GM12878 (cell line): ENCODE measurements around the gene CDH4. TPM values are rescaled to one million over a fixed set of nuclear protein-coding genes. Genes with fewer than 3 reads are reported as not detected.

ENCODE experiments used
- ATAC-seq: fragments of 200-7000 bp; cut with Tn5 transposase; 3 replicates; pipeline ENCODE4 v1.9.1; 2020; ENCODE audit warnings: mild to moderate bottlenecking, moderate library complexity
- BruUV-seq: library from RNA; stranded (reverse); fragments of 400-500 nt; replicated peaks from 2 replicates; lab custom pipeline; 2021; lab: Mats Ljungman, UMichigan
- CTCF ChIA-PET: fragments of 300-600 bp; sonication (Branson Sonifier 250); formaldehyde crosslinking; extraction: SDS; loops from one replicate; lab custom pipeline; 2021; ENCODE audit warnings: inconsistent platforms; lab: Yijun Ruan, JAX
- POLR2A ChIA-PET: fragments of 350-600 bp; formaldehyde crosslinking; extraction: SDS; loops from one replicate; lab custom pipeline; 2021; ENCODE audit warnings: inconsistent platforms; lab: Charles Lee
- RAD21 ChIA-PET: fragments of 300-600 bp; sonication (Branson Sonifier 250); formaldehyde crosslinking; loops from one replicate; lab custom pipeline; 2023; ENCODE audit warnings: antibody characterized with exemption; ENCODE audit not compliant: unreplicated experiment; lab: Charles Lee
- SMC1A ChIA-PET: fragments of 300-600 bp; sonication (Branson Sonifier 250); formaldehyde crosslinking; loops from one replicate; lab custom pipeline; 2023; ENCODE audit not compliant: unreplicated experiment, uncharacterized antibody; lab: Charles Lee
- DNase-seq: peaks from one replicate; pipeline ENCODE4 v3.0.0-alpha.2; 2011; ENCODE audit warnings: low read depth, low spot score
- FAIRE-seq: peaks from 3 replicates; lab custom pipeline; 2011; peaks lifted over from hg19 to GRCh38; lab: Jason Lieb, UNC
- H2AFZ ChIP-seq: 2 replicates; pipeline ENCODE4 v1.6.0; 2011; ENCODE audit warnings: low read depth, low read length, control low read depth; ENCODE audit not compliant: control insufficient read depth
- H3K27ac ChIP-seq: 2 replicates; pipeline ENCODE4 v1.5.1; 2011; ENCODE audit warnings: control low read depth; ENCODE audit not compliant: control insufficient read depth, insufficient read depth
- H3K27me3 ChIP-seq, 2 experiments: replicated peaks in 1 of 2; 2 replicates each; pipeline versions ENCODE4 v1.6.0 to v1.6.1; 2011; ENCODE audit warnings: low read length in 1 of 2; ENCODE audit not compliant: control insufficient read depth in 2 of 2, insufficient read depth in 2 of 2
- H3K36me3 ChIP-seq, 2 experiments: 2 replicates each; pipeline ENCODE4 v1.5.1; 2011; ENCODE audit warnings: low read length in 1 of 2; ENCODE audit not compliant: control insufficient read depth in 2 of 2, insufficient read depth in 2 of 2
- H3K4me1 ChIP-seq: 2 replicates; pipeline ENCODE4 v1.6.1; 2011; ENCODE audit warnings: mild to moderate bottlenecking, low read length, moderate library complexity, mixed read lengths; ENCODE audit not compliant: control insufficient read depth, insufficient read depth
- H3K4me2 ChIP-seq: 2 replicates; pipeline ENCODE4 v1.6.0; 2011; ENCODE audit warnings: control low read depth; ENCODE audit not compliant: control insufficient read depth, insufficient read depth
- H3K4me3 ChIP-seq: fragments of 200-600 bp; sonication (generic); 2 replicates; pipeline ENCODE4 v1.5.1; 2016
- H3K79me2 ChIP-seq: 2 replicates; pipeline ENCODE4 v1.6.0; 2011; ENCODE audit warnings: low read length; ENCODE audit not compliant: control insufficient read depth, insufficient read depth
- H3K9ac ChIP-seq: 2 replicates; pipeline ENCODE4 v1.8.0; 2011; ENCODE audit warnings: low read length, control low read depth, mixed read lengths; ENCODE audit not compliant: control insufficient read depth, insufficient read depth
- H3K9me3 ChIP-seq: replicated peaks from 3 replicates; pipeline ENCODE4 v1.5.1; 2011; ENCODE audit warnings: mild to moderate bottlenecking, low read length; ENCODE audit not compliant: control insufficient read depth, insufficient read depth
- H4K20me1 ChIP-seq: 2 replicates; pipeline ENCODE4 v1.6.0; 2011; ENCODE audit not compliant: control insufficient read depth, insufficient read depth
- DPF2 ChIP-seq: fragments of 450-650 bp; IDR thresholded peaks from 2 replicates; pipeline ENCODE4 v1.6.1; 2017; ENCODE audit warnings: mild to moderate bottlenecking
- EGR1 ChIP-seq, 2 experiments: IDR thresholded peaks; 1 replicate in 1 of 2; 2 replicates in 1 of 2; pipeline ENCODE4 v1.6.1; 2011 to 2012; ENCODE audit warnings: low read depth in 2 of 2, low read length in 2 of 2, borderline replicate concordance in 1 of 2, mild to moderate bottlenecking in 1 of 2, moderate library complexity in 1 of 2
- IRF4 ChIP-seq: IDR thresholded peaks from 2 replicates; pipeline ENCODE4 v1.6.1; 2011; ENCODE audit warnings: low read depth, low read length
- MAX ChIP-seq: IDR thresholded peaks from 2 replicates; pipeline ENCODE4 v1.6.1; 2012; ENCODE audit warnings: low read depth, low read length, improper control_type of control experiment
- NFIC ChIP-seq: IDR thresholded peaks from 2 replicates; pipeline ENCODE4 v1.6.1; 2012; ENCODE audit warnings: low read depth, mild to moderate bottlenecking, inconsistent platforms, low read length, moderate library complexity
- PAX5 ChIP-seq: IDR thresholded peaks from 2 replicates; pipeline ENCODE4 v1.6.1; 2011; ENCODE audit warnings: low read depth, low read length, borderline replicate concordance
- POU2F2 ChIP-seq: IDR thresholded peaks from 3 replicates; pipeline ENCODE4 v1.6.1; 2011; ENCODE audit warnings: low read depth, mild to moderate bottlenecking, low read length, borderline replicate concordance
- RFX5 ChIP-seq: IDR thresholded peaks from 2 replicates; pipeline ENCODE4 v1.6.1; 2011; ENCODE audit warnings: low read depth, low read length, improper control_type of control experiment
- WGBS: methylation state at CpG from one replicate; pipeline ENCODE4 v1.1.6; 2016; ENCODE audit warnings: low lambda C conversion rate; ENCODE audit not compliant: insufficient replicate concordance, insufficient coverage; ENCODE audit errors: missing lambda C conversion rate; 5-methylcytosine and 5-hydroxymethylcytosine counted together
- in situ Hi-C: fragments of 300-500 bp; cut with MboI; formaldehyde crosslinking; loops from 9 replicates; pipeline ENCODE4 v1.14.3; 2018; ENCODE audit warnings: mixed read lengths
- intact Hi-C: fragments of 100-400 bp; cut with micrococcal nuclease; formaldehyde crosslinking; loops from one replicate; pipeline ENCODE4 v1.14.2; 2022; ENCODE audit not compliant: unreplicated experiment
- polyA plus RNA-seq, 11 experiments: library from polyadenylated mRNA; depleted of rRNA in 4 of 11; unstranded in 6 of 11; stranded (reverse) in 5 of 11; fragments of >200 nt; fragmentation: Nextera tagmentation in 4 of 11; fragmentation: Illumina TruSeq in 1 of 11; extraction: Ambion mirVana in 4 of 11; extraction: Trizol in 1 of 11; gene quantifications; 1 replicate in 1 of 11; 2 replicates in 10 of 11; pipeline versions ENCODE4 v1.2.1 to v1.2.3, GENCODE V29; 2011 to 2016; ENCODE audit warnings: inconsistent platforms in 2 of 11, missing spikeins in 2 of 11, low read depth in 1 of 11
- total RNA-seq, 4 experiments: library from RNA; depleted of rRNA in 3 of 4; stranded (reverse); fragments of >200 nt in 3 of 4; fragmentation: Illumina TruSeq in 1 of 4; extraction: Trizol in 1 of 4; gene quantifications; 2 replicates each; pipeline versions ENCODE4 v1.2.1 to v1.2.3, GENCODE V29; 2013 to 2021
- TF ChIP-seq, protein P1 (sequence below): fragments of 450-650 bp; IDR thresholded peaks from 2 replicates; pipeline ENCODE4 v1.6.1; 2017; ENCODE audit warnings: mild to moderate bottlenecking, moderate library complexity
- TF ChIP-seq, protein P2 (sequence below): fragments of 450-650 bp; IDR thresholded peaks from 2 replicates; pipeline ENCODE4 v1.6.1; 2016; ENCODE audit warnings: mild to moderate bottlenecking

The CDH4 gene
- total and polyA plus RNA-seq, 10 of the 15 experiments (the other 5 are each of a cell fraction or from before 2014, with no cell fraction given), result not detected

DNA sequence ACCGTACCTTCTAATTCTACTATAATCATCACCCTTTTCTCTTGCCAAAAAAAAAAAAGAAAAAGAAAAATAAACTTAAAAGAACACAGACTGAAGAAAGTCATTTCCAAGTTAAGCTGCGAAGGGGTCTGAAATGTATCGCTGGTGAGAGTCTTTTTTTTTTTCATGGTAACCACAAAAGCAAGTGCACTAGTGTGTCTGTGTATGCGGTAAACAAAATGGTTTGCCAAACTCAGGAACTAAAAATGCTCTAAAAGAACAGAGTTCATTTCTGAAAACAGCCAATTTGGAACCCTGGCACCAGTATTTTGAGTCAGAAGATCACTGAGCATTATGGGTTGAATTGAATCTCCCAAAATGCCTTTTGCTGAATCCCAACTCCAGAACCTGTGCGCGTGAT, 46.6 kb downstream of the CDH4 start:
- no peak for FAIRE-seq
- Histone ChIP-seq H3K27ac (no peak overlapping the region), H3K36me3 (no peaks in the 10 kb centered on the region), H3K9ac (no peak overlapping the region), H4K20me1 (no peaks in the 10 kb centered on the region), H2AFZ (no peak overlapping the region), H3K79me2 (no peaks in the 10 kb centered on the region), H3K4me1 (no peaks in the 10 kb centered on the region), H3K4me3 (no peak overlapping the region), H3K9me3 (no peaks in the 10 kb centered on the region; the same call in 2 of the 3 replicates), H3K27me3 (no peaks in the 10 kb centered on the region), H3K4me2 (no peak overlapping the region)
- SMC1A ChIA-PET, result no interaction called here
- RAD21 ChIA-PET, result no interaction called here
- intact Hi-C loops, result no loop called here
- BruUV-seq, result no TSS peak
- 87% methylated on average over 5 of the region's 6 CpGs for WGBS
- CTCF ChIA-PET, result no interaction called here
- DNase-seq, result no peak
- TF ChIP-seq POU2F2 (no peak), DPF2 (no peak), EGR1 (IDR thresholded peaks at IDR 0.05; ENCODE audit: borderline replicate concordance in 1 of 2, low read depth in 2 of 2, low read length in 2 of 2) (no peak), RFX5 (no peak), NFIC (no peak), IRF4 (no peak), PAX5 (no peak), MAX (no peak)
- TF ChIP-seq, protein P1, sequence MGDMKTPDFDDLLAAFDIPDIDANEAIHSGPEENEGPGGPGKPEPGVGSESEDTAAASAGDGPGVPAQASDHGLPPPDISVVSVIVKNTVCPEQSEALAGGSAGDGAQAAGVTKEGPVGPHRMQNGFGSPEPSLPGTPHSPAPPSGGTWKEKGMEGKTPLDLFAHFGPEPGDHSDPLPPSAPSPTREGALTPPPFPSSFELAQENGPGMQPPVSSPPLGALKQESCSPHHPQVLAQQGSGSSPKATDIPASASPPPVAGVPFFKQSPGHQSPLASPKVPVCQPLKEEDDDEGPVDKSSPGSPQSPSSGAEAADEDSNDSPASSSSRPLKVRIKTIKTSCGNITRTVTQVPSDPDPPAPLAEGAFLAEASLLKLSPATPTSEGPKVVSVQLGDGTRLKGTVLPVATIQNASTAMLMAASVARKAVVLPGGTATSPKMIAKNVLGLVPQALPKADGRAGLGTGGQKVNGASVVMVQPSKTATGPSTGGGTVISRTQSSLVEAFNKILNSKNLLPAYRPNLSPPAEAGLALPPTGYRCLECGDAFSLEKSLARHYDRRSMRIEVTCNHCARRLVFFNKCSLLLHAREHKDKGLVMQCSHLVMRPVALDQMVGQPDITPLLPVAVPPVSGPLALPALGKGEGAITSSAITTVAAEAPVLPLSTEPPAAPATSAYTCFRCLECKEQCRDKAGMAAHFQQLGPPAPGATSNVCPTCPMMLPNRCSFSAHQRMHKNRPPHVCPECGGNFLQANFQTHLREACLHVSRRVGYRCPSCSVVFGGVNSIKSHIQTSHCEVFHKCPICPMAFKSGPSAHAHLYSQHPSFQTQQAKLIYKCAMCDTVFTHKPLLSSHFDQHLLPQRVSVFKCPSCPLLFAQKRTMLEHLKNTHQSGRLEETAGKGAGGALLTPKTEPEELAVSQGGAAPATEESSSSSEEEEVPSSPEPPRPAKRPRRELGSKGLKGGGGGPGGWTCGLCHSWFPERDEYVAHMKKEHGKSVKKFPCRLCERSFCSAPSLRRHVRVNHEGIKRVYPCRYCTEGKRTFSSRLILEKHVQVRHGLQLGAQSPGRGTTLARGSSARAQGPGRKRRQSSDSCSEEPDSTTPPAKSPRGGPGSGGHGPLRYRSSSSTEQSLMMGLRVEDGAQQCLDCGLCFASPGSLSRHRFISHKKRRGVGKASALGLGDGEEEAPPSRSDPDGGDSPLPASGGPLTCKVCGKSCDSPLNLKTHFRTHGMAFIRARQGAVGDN, result no peak
- TF ChIP-seq, protein P2, sequence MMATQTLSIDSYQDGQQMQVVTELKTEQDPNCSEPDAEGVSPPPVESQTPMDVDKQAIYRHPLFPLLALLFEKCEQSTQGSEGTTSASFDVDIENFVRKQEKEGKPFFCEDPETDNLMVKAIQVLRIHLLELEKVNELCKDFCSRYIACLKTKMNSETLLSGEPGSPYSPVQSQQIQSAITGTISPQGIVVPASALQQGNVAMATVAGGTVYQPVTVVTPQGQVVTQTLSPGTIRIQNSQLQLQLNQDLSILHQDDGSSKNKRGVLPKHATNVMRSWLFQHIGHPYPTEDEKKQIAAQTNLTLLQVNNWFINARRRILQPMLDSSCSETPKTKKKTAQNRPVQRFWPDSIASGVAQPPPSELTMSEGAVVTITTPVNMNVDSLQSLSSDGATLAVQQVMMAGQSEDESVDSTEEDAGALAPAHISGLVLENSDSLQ, result no peak
- in situ Hi-C loops, result no loop called here
- POLR2A ChIA-PET, result no interaction called here
- no peak for ATAC-seq
